ENCODE results near the gene ADRB2. TPM values are rescaled to one million over a fixed set of nuclear protein-coding genes. Genes with fewer than 3 reads are reported as not detected.

The ADRB2 gene
- total RNA-seq, 3 donors from 2014 or later (not counting 1 experiment from before 2014, with no cell fraction given), result 47.1 to 78.9 (median 60.7) TPM

- peaks cover 87 to 88% of the 10 kb centered on the region in 2 donors for H3K4me1 Mint-ChIP-seq
- intact Hi-C loops (cut with micrococcal nuclease), result loop anchor here (5.0 to 10.0 kb wide), 2 partner anchors 115 to 1037 kb away; no protein-coding TSS in a partner anchor
These were observed 15.8 kb downstream of the ADRB2 start for GRCh38 chr5:148842161-148842560.

GRCh38 chr5:148843510-148844318, 17.3 kb downstream of the ADRB2 start:
- Mint-ChIP-seq H3K36me3 (peaks cover 7% of the 10 kb centered on the region), H3K4me3 (peak overlapping the region; percentile 64), H3K27ac (peak overlapping the region; percentile 92 to 97), H3K9me3 (peaks cover 2 to 3% of the 10 kb centered on the region in 2 donors), H3K4me1 (peaks cover 84 to 87% of the 10 kb centered on the region in 2 donors), H3K27me3 (ENCODE audit: low read depth in 2 of 2) (no peaks in the 10 kb centered on the region)
- intact Hi-C loops (cut with micrococcal nuclease), result loop anchor here (1.0 to 10.0 kb wide), 3 partner anchors 12 to 1039 kb away; no protein-coding TSS in a partner anchor
- no peak for TF ChIP-seq CTCF (IDR thresholded peaks at IDR 0.05)
- H3K4me1 ChIP-seq (ENCODE audit: control insufficient read depth, insufficient read depth, low read length), result peaks cover 69% of the 10 kb centered on the region
- DNase-seq (no peak), ATAC-seq (no peak)
- peak overlapping the region; percentile 93 for H3K27ac ChIP-seq (ENCODE audit: low read length)
- no peaks in the 10 kb centered on the region for H3K36me3 ChIP-seq (ENCODE audit: control insufficient read depth, insufficient read depth, low read length)
- H3K4me3 ChIP-seq (ENCODE audit: low read length), result no peak overlapping the region
- H3K27me3 ChIP-seq (ENCODE audit: control insufficient read depth, insufficient read depth, low read length), result no peaks in the 10 kb centered on the region
- no peaks in the 10 kb centered on the region for H3K9me3 ChIP-seq (ENCODE audit: control insufficient read depth, insufficient read depth, low read length)
- 87% methylated on average over 10 of the region's 10 CpGs for WGBS (ENCODE audit: insufficient coverage)

More at GRCh38 chr5:148842161-148842560, 15.8 kb downstream of the ADRB2 start:
- Mint-ChIP-seq H3K9me3 (no peaks in the 10 kb centered on the region), H3K27ac (peak overlapping the region; percentile 92 to 97), H3K36me3 (no peaks in the 10 kb centered on the region), H3K4me3 (peak overlapping the region; percentile 60), H3K27me3 (ENCODE audit: low read depth in 2 of 2) (no peaks in the 10 kb centered on the region)
- peaks cover 66% of the 10 kb centered on the region for H3K4me1 ChIP-seq (ENCODE audit: control insufficient read depth, insufficient read depth, low read length)
- peaks cover 2% of the 10 kb centered on the region for H3K36me3 ChIP-seq (ENCODE audit: control insufficient read depth, insufficient read depth, low read length)
- WGBS (ENCODE audit: insufficient coverage), result 67% methylated on average over 2 of the region's 2 CpGs
- no peak for DNase-seq
- TF ChIP-seq CTCF (IDR thresholded peaks at IDR 0.05), result no peak
- no peaks in the 10 kb centered on the region for H3K9me3 ChIP-seq (ENCODE audit: control insufficient read depth, insufficient read depth, low read length)
- H3K27me3 ChIP-seq (ENCODE audit: control insufficient read depth, insufficient read depth, low read length), result no peaks in the 10 kb centered on the region
- H3K4me3 ChIP-seq (ENCODE audit: low read length), result no peak overlapping the region
- H3K27ac ChIP-seq (ENCODE audit: low read length), result peak overlapping the region; percentile 73
- no peak for ATAC-seq

- peak; percentile 53 for TF ChIP-seq CTCF (IDR thresholded peaks at IDR 0.05)
- Mint-ChIP-seq H3K36me3 (peaks cover 7% of the 10 kb centered on the region), H3K27ac (peak overlapping the region; percentile 92 to 97), H3K4me3 (peak overlapping the region; percentile 76), H3K27me3 (ENCODE audit: low read depth in 2 of 2) (no peaks in the 10 kb centered on the region), H3K4me1 (peaks cover 86 to 87% of the 10 kb centered on the region in 2 donors), H3K9me3 (peaks cover 2 to 3% of the 10 kb centered on the region in 2 donors)
- H3K36me3 ChIP-seq (ENCODE audit: control insufficient read depth, insufficient read depth, low read length), result no peaks in the 10 kb centered on the region
- peak overlapping the region; percentile 93 for H3K27ac ChIP-seq (ENCODE audit: low read length)
- H3K27me3 ChIP-seq (ENCODE audit: control insufficient read depth, insufficient read depth, low read length), result no peaks in the 10 kb centered on the region
- peak; percentile 69 to 86 for DNase-seq
- WGBS (ENCODE audit: insufficient coverage), result 49% methylated on average over 7 of the region's 7 CpGs
- no peaks in the 10 kb centered on the region for H3K9me3 ChIP-seq (ENCODE audit: control insufficient read depth, insufficient read depth, low read length)
- peak; percentile 65 to 78 (median 75) for ATAC-seq
- H3K4me3 ChIP-seq (ENCODE audit: low read length), result no peak overlapping the region
- intact Hi-C loops (cut with micrococcal nuclease), result loop anchor here (1.0 to 10.0 kb wide), 4 partner anchors 11 to 1040 kb away; partner anchors contain the start of gene ADRB2
- peaks cover 69% of the 10 kb centered on the region for H3K4me1 ChIP-seq (ENCODE audit: control insufficient read depth, insufficient read depth, low read length)
These were observed 18.2 kb downstream of the ADRB2 start for GRCh38 chr5:148844433-148845280.
